ENCODE results near the gene FMN2.

Gene FMN2

DNA sequence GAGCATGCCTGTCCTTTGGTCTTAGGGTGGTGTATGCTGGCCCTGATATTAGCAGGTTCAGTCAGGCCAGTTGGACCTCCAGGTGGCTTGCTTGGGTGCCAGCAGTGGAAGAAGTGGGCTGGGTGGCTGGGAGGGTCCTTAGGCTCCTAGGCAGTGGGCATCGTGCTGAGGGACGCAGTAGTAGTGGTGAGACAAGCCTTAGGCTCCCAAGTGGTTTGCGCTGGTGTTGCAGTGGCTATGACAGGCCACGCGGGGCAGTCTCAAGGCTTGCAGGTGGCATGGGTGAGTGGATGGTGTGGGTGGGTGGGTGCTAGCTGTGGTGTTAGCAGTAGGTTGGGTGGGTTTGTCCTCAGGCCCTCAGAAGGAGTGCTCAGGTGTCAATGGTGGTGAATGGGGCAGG, 162.3 kb downstream of the FMN2 start:
- Histone ChIP-seq H3K9me3 (ENCODE audit: control insufficient read depth, insufficient read depth, low read depth, low read length) (no peaks in the 10 kb centered on the region), H3K4me3 (ENCODE audit: low read depth, low read length) (no peak overlapping the region), H3K36me3 (ENCODE audit: control insufficient read depth in 2 of 2, insufficient read depth in 1 of 2, low read length in 2 of 2) (peaks cover 0 to 8% of the 10 kb centered on the region in 2 experiments; a peak in 1 of 3 replicates), H3K27ac (ENCODE audit: extremely low read depth, low read depth, low read length) (no peak overlapping the region), H3K4me1 (ENCODE audit: control insufficient read depth, insufficient read depth, low read length) (no peaks in the 10 kb centered on the region)
- CTCF ChIA-PET = no interaction called here
- no peak for TF ChIP-seq KLF17 (tag by site-specific recombination; IDR thresholded peaks at IDR 0.05)
- TF ChIP-seq ZNF48 (tag by site-specific recombination; IDR thresholded peaks at IDR 0.05) = no peak
- TF ChIP-seq, protein P1, sequence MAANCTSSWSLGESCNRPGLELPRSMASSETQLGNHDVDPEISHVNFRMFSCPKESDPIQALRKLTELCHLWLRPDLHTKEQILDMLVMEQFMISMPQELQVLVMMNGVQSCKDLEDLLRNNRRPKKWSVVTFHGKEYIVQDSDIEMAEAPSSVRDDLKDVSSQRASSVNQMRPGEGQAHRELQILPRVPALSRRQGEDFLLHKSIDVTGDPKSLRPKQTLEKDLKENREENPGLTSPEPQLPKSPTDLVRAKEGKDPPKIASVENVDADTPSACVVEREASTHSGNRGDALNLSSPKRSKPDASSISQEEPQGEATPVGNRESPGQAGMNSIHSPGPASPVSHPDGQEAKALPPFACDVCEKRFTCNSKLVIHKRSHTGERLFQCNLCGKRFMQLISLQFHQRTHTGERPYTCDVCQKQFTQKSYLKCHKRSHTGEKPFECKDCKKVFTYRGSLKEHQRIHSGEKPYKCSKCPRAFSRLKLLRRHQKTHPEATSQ (tag by site-specific recombination; IDR thresholded peaks at IDR 0.05) = no peak
- no peak for TF ChIP-seq ZNF169 (tag by site-specific recombination; IDR thresholded peaks at IDR 0.05)
- no peak for TF ChIP-seq KLF9 (tag by site-specific recombination; IDR thresholded peaks at IDR 0.05; ENCODE audit: low read depth)
- TF ChIP-seq ZNF350 (tag by site-specific recombination; IDR thresholded peaks at IDR 0.05) = no peak
- TF ChIP-seq ZNF521 (tag by site-specific recombination; IDR thresholded peaks at IDR 0.05) = no peak
- TF ChIP-seq SETDB1 (IDR thresholded peaks at IDR 0.05; ENCODE audit: insufficient read length, low read length) = no peak
- TF ChIP-seq, protein P2, sequence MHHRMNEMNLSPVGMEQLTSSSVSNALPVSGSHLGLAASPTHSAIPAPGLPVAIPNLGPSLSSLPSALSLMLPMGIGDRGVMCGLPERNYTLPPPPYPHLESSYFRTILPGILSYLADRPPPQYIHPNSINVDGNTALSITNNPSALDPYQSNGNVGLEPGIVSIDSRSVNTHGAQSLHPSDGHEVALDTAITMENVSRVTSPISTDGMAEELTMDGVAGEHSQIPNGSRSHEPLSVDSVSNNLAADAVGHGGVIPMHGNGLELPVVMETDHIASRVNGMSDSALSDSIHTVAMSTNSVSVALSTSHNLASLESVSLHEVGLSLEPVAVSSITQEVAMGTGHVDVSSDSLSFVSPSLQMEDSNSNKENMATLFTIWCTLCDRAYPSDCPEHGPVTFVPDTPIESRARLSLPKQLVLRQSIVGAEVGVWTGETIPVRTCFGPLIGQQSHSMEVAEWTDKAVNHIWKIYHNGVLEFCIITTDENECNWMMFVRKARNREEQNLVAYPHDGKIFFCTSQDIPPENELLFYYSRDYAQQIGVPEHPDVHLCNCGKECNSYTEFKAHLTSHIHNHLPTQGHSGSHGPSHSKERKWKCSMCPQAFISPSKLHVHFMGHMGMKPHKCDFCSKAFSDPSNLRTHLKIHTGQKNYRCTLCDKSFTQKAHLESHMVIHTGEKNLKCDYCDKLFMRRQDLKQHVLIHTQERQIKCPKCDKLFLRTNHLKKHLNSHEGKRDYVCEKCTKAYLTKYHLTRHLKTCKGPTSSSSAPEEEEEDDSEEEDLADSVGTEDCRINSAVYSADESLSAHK (tag by site-specific recombination; IDR thresholded peaks at IDR 0.05) = no peak
- TF ChIP-seq BCL11B (tag by site-specific recombination; IDR thresholded peaks at IDR 0.05; ENCODE audit: low read depth) = no peak
- no peak for TF ChIP-seq GLIS1 (tag by site-specific recombination; IDR thresholded peaks at IDR 0.05)
- no peak for TF ChIP-seq MEIS1 (CRISPR knock-in tag; IDR thresholded peaks at IDR 0.05; ENCODE audit: borderline replicate concordance)
- no peak for TF ChIP-seq ZNF24 (tag by site-specific recombination; IDR thresholded peaks at IDR 0.05)
- TF ChIP-seq KLF1 (tag by site-specific recombination; IDR thresholded peaks at IDR 0.05) = no peak
- TF ChIP-seq ZNF10 (tag by site-specific recombination; IDR thresholded peaks at IDR 0.05) = no peak
- POLR2A ChIA-PET = no interaction called here

GRCh38 chr1:240254778-240255291, 163.2 kb downstream of the FMN2 start:
- Histone ChIP-seq H3K36me3 (ENCODE audit: control insufficient read depth in 2 of 2, insufficient read depth in 1 of 2, low read length in 2 of 2) (peaks cover 0 to 13% of the 10 kb centered on the region in 2 experiments; a peak in 1 of 3 replicates), H3K4me3 (ENCODE audit: low read depth, low read length) (no peak overlapping the region), H3K9me3 (ENCODE audit: control insufficient read depth, insufficient read depth, low read depth, low read length) (no peaks in the 10 kb centered on the region), H3K4me1 (ENCODE audit: control insufficient read depth, insufficient read depth, low read length) (no peaks in the 10 kb centered on the region), H3K27ac (ENCODE audit: extremely low read depth, low read depth, low read length) (no peak overlapping the region)
- ChIA-PET CTCF (interaction anchor here (0.6 kb wide), 1 partner anchor 372 kb away, joined by 3 read pairs; no protein-coding TSS in a partner anchor), POLR2A (no interaction called here)
- no peak for TF ChIP-seq MZF1 (tag by site-specific recombination; IDR thresholded peaks at IDR 0.05; ENCODE audit: borderline replicate concordance)
- TF ChIP-seq ZSCAN4 (tag by site-specific recombination; IDR thresholded peaks at IDR 0.05) = no peak
- no peak for TF ChIP-seq SP2 (tag by site-specific recombination; IDR thresholded peaks at IDR 0.05)
- no peak for TF ChIP-seq ZFP69B (tag by site-specific recombination; IDR thresholded peaks at IDR 0.05)
- TF ChIP-seq ZNF548 (tag by site-specific recombination; IDR thresholded peaks at IDR 0.05) = no peak
- TF ChIP-seq ZNF692 (tag by site-specific recombination; IDR thresholded peaks at IDR 0.05) = no peak
- TF ChIP-seq GLIS2 (tag by site-specific recombination; IDR thresholded peaks at IDR 0.05) = no peak
- no peak for TF ChIP-seq ZNF302 (tag by site-specific recombination; IDR thresholded peaks at IDR 0.05; ENCODE audit: low read depth)
- TF ChIP-seq ZXDB (tag by site-specific recombination; IDR thresholded peaks at IDR 0.05) = no peak
